SH-SY5Y (cell line): ENCODE data around the gene MTSS2.

Experiments
- GATA2 ChIP-seq: IDR thresholded peaks from 2 replicates; pipeline ENCODE4 v1.6.1; 2011; ENCODE audit warnings: mild to moderate bottlenecking, low read depth, low read length
- GATA3 ChIP-seq: IDR thresholded peaks from 2 replicates; pipeline ENCODE4 v1.6.1; 2011; ENCODE audit warnings: low read depth, mild to moderate bottlenecking, low read length, moderate library complexity

DNA sequence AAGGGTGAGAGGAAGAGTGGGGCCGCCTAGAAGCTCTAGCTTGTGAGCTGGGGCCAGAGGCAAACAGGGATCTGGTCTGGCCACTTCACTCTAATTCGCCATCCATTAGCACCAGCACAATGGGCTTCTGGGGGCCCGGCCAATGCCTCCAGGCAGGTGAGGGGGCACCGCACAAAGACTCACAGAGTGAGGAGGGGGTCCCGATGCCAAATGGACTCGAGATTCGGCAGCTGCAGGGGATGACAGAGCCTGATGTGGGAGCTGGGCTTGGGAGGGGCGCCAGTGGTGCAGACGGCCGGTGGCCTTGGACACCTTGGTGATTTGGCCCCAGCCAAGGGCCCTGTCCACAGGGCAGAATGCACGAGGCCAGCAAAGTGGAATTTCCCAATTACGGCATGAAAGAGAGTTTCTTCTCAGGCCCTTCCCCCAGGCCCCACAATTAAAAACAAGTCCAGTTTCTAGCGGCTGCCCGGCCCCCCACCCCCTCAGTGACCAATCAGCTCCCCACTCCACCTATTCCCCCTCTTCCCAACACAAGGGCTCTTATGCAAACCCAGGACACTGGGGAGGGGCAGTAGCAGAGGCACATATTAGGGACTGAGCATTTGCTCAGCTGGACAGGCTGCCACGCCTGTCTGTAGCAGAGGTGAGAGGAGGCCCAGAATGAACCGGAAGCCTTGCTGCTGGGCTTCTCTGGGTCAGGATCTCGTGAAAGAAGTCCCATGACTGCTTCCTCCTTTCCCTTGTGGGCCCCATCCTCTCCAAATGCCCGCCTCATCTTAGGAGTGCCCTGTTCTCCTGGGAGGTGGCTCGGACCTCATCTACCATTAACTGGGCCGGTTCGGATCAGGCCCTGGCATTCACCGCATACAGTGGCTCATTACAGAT lies 39.4 kb upstream of the MTSS2 start:
- TF ChIP-seq GATA2 (no peak), GATA3 (no peak)
